ENCODE data around the gene PRR5L. TPM values are rescaled to one million over a fixed set of nuclear protein-coding genes. Genes with fewer than 3 reads are reported as not detected.

PRR5L gene
- polyA plus RNA-seq, 1 of the 3 experiments (the other 2 are of a cell fraction): 0.46 TPM

GRCh38 chr11:36288442-36289225, 7.5 kb upstream of the PRR5L start:
- TF ChIP-seq EP300 (IDR thresholded peaks at IDR 0.05; ENCODE audit: borderline replicate concordance in 1 of 2, low read depth in 1 of 2, low read length in 1 of 2): no peak
- TF ChIP-seq ZBTB33 (IDR thresholded peaks at IDR 0.05; ENCODE audit: borderline replicate concordance, low read depth): no peak
- no peak for TF ChIP-seq MAX (IDR thresholded peaks at IDR 0.05; ENCODE audit: low read depth)
- TF ChIP-seq POLR2AphosphoS5 (IDR thresholded peaks at IDR 0.05; ENCODE audit: low read depth, low read length): no peak
- no peak for TF ChIP-seq GATA2 (CRISPR knock-in tag; IDR thresholded peaks at IDR 0.05)
- TF ChIP-seq, protein P1, sequence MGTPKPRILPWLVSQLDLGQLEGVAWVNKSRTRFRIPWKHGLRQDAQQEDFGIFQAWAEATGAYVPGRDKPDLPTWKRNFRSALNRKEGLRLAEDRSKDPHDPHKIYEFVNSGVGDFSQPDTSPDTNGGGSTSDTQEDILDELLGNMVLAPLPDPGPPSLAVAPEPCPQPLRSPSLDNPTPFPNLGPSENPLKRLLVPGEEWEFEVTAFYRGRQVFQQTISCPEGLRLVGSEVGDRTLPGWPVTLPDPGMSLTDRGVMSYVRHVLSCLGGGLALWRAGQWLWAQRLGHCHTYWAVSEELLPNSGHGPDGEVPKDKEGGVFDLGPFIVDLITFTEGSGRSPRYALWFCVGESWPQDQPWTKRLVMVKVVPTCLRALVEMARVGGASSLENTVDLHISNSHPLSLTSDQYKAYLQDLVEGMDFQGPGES (IDR thresholded peaks at IDR 0.05; ENCODE audit: low read depth, low read length): no peak
- TF ChIP-seq FOXM1 (IDR thresholded peaks at IDR 0.05; ENCODE audit: low read depth): no peak
- TF ChIP-seq MEF2A (IDR thresholded peaks at IDR 0.05; ENCODE audit: borderline replicate concordance, low read depth): no peak
- TF ChIP-seq NFIC (IDR thresholded peaks at IDR 0.05; ENCODE audit: borderline replicate concordance): no peak
- Histone ChIP-seq H3K79me2 (ENCODE audit: insufficient read depth) (peaks cover 36% of the 10 kb centered on the region), H3K36me3 (replicated peaks in 1 of 2; ENCODE audit: control insufficient read depth in 1 of 2, insufficient read depth in 2 of 2, low read length in 1 of 2) (no peaks in the 10 kb centered on the region), H3K9me3 (no peaks in the 10 kb centered on the region), H4K20me1 (ENCODE audit: insufficient read depth) (no peaks in the 10 kb centered on the region), H3K9ac (peak overlapping the region; percentile 64; the same call in 1 of the 2 replicates), H3K27me3 (ENCODE audit: insufficient read depth) (no peaks in the 10 kb centered on the region), H3K4me2 (peak overlapping the region; percentile 88), H3K9me2 (no peaks in the 10 kb centered on the region), H3K27ac (ENCODE audit: low read depth in 2 of 2, low read length in 1 of 2) (peak overlapping the region in 1 of 2 experiments; percentile 32; a peak in 1 of 4 replicates), H3K4me1 (ENCODE audit: control insufficient read depth in 1 of 2, insufficient read depth in 2 of 2, low read depth in 1 of 2, low read length in 1 of 2) (peaks cover 3 to 13% of the 10 kb centered on the region in 2 experiments; a peak in 3 of 4 replicates), H3F3A (replicated peaks; ENCODE audit: insufficient read depth) (no peaks in the 10 kb centered on the region), H3K4me3 (ENCODE audit: low read depth in 2 of 2, low read length in 1 of 2) (peak overlapping the region; percentile 66 to 89), H2AFZ (ENCODE audit: low read depth) (peak overlapping the region; percentile 92)
- peak; percentile 21 for DNase-seq
- CTCF ChIA-PET: interaction anchor here (0.6 to 8.9 kb wide), 6 partner anchors 11 to 522 kb away, joined by 3 to 109 read pairs (median 4); no protein-coding TSS in a partner anchor
- POLR2A ChIA-PET: no interaction called here
- WGBS (ENCODE audit: low lambda C conversion rate): 23% methylated on average over 31 of the region's 31 CpGs

- peaks cover 32% of the 10 kb centered on the region for H3K79me2 ChIP-seq (ENCODE audit: insufficient read depth)
- peaks cover 3 to 13% of the 10 kb centered on the region in 2 experiments; a peak in 3 of 4 replicates for H3K4me1 ChIP-seq (ENCODE audit: control insufficient read depth in 1 of 2, insufficient read depth in 2 of 2, low read depth in 1 of 2, low read length in 1 of 2)
- no peaks in the 10 kb centered on the region for H3K9me2 ChIP-seq
- peak; percentile 92 for DNase-seq
- H3K27ac ChIP-seq (ENCODE audit: low read depth in 2 of 2, low read length in 1 of 2): peak within 1 kb of the TSS in 1 of 2 experiments; percentile 32; a peak in 1 of 4 replicates
- peak within 1 kb of the TSS; percentile 92 for H2AFZ ChIP-seq (ENCODE audit: low read depth)
- peak within 1 kb of the TSS; percentile 66 to 89 for H3K4me3 ChIP-seq (ENCODE audit: low read depth in 2 of 2, low read length in 1 of 2)
- H3K36me3 ChIP-seq (replicated peaks in 1 of 2; ENCODE audit: control insufficient read depth in 1 of 2, insufficient read depth in 2 of 2, low read length in 1 of 2): no peaks in the 10 kb centered on the region
- peak within 1 kb of the TSS; percentile 88 for H3K4me2 ChIP-seq
- H3K9ac ChIP-seq: peak within 1 kb of the TSS; percentile 64; the same call in 1 of the 2 replicates
- no peaks in the 10 kb centered on the region for H3K9me3 ChIP-seq
- no peaks in the 10 kb centered on the region for H4K20me1 ChIP-seq (ENCODE audit: insufficient read depth)
- no peaks in the 10 kb centered on the region for H3F3A ChIP-seq (replicated peaks; ENCODE audit: insufficient read depth)
- WGBS (ENCODE audit: low lambda C conversion rate): under 1% methylated on average over 25 of the region's 31 CpGs
- CTCF ChIA-PET: interaction anchor here (0.7 to 8.9 kb wide), 8 partner anchors 14 to 1331 kb away, joined by 3 to 109 read pairs (median 4); no protein-coding TSS in a partner anchor
- H3K27me3 ChIP-seq (ENCODE audit: insufficient read depth): no peaks in the 10 kb centered on the region
- POLR2A ChIA-PET: interaction anchor here (0.6 kb wide), 1 partner anchor 221 kb away, joined by 3 read pairs; no protein-coding TSS in a partner anchor
- TF ChIP-seq RFX5 (IDR thresholded peaks at IDR 0.05; ENCODE audit: low read length): no peak
- TF ChIP-seq MXI1 (IDR thresholded peaks at IDR 0.05; ENCODE audit: low read depth, low read length): peak; percentile 98
- no peak for TF ChIP-seq EP300 (IDR thresholded peaks at IDR 0.05; ENCODE audit: borderline replicate concordance in 1 of 2, low read depth in 1 of 2, low read length in 1 of 2)
- no peak for TF ChIP-seq FOSL2 (IDR thresholded peaks at IDR 0.05; ENCODE audit: borderline replicate concordance, low read depth)
- TF ChIP-seq ELF1 (IDR thresholded peaks at IDR 0.05): peak; percentile 62; the same call in 1 of the 2 replicates
- peak; percentile 16; the same call in 1 of the 2 replicates for TF ChIP-seq PBX3 (IDR thresholded peaks at IDR 0.05)
- no peak for TF ChIP-seq FOXJ3 (CRISPR knock-in tag; IDR thresholded peaks at IDR 0.05)
- TF ChIP-seq, protein P1 (IDR thresholded peaks at IDR 0.05; ENCODE audit: low read depth, low read length): peak; percentile 20; the same call in 1 of the 2 replicates
- no peak for TF ChIP-seq TEAD4 (IDR thresholded peaks at IDR 0.05; ENCODE audit: borderline replicate concordance, insufficient read depth)
These were observed 6.7 kb upstream of the PRR5L start, which contains the start of gene COMMD9 for GRCh38 chr11:36289226-36289852. Gene COMMD9, minus strand, starts transcription at chr11:36289424. Its CDS starts 12 bp downstream, at chr11:36289412.

All from SK-N-SH (cell line).